GM23338 (cell line): ENCODE results near the gene SLC25A13. TPM values are rescaled to one million over a fixed set of nuclear protein-coding genes. Genes with fewer than 3 reads are reported as not detected.

Experiments used
- ATAC-seq: fragments of 200-7000 bp; cut with Tn5 transposase; 3 replicates; pipeline ENCODE4 v1.9.1; 2020
- DNase-seq: peaks from one replicate; pipeline ENCODE4 v3.0.0-alpha.2; 2015; ENCODE audit warnings: low spot score
- H2AFZ ChIP-seq: fragments of 200-600 bp; sonication (generic); 2 replicates; pipeline ENCODE4 v1.8.0; 2016; ENCODE audit warnings: antibody characterized with exemption, mild to moderate bottlenecking, moderate library complexity
- H3F3A ChIP-seq: fragments of 200-600 bp; sonication (generic); replicated peaks from 2 replicates; pipeline ENCODE4 v1.8.0; 2017; ENCODE audit warnings: antibody characterized with exemption, mixed run types, low read depth
- H3K27ac ChIP-seq: fragments of 200-600 bp; sonication (generic); 2 replicates; pipeline ENCODE4 v1.6.1; 2016; ENCODE audit warnings: low read depth
- H3K27me3 ChIP-seq: fragments of 200-600 bp; sonication (generic); 2 replicates; pipeline ENCODE4 v1.8.0; 2016; ENCODE audit warnings: mild to moderate bottlenecking, mixed run types, moderate library complexity; ENCODE audit not compliant: insufficient read depth
- H3K36me3 ChIP-seq: fragments of 200-600 bp; sonication (generic); 2 replicates; pipeline ENCODE4 v1.8.0; 2016; ENCODE audit warnings: mild to moderate bottlenecking; ENCODE audit not compliant: insufficient read depth
- H3K4me1 ChIP-seq: fragments of 200-600 bp; sonication (generic); 2 replicates; pipeline ENCODE4 v1.8.0; 2016; ENCODE audit warnings: mild to moderate bottlenecking, moderate library complexity; ENCODE audit not compliant: insufficient read depth
- H3K4me2 ChIP-seq: fragments of 200-600 bp; sonication (generic); 2 replicates; pipeline ENCODE4 v1.7.1; 2017; ENCODE audit warnings: mixed run types
- H3K4me3 ChIP-seq: fragments of 200-600 bp; sonication (generic); 2 replicates; pipeline ENCODE4 v1.6.1; 2016; ENCODE audit warnings: mixed run types
- H3K79me2 ChIP-seq: fragments of 200-600 bp; sonication (generic); replicated peaks from 2 replicates; pipeline ENCODE4 v1.8.0; 2017; ENCODE audit warnings: mild to moderate bottlenecking; ENCODE audit not compliant: insufficient read depth
- H3K9me2 ChIP-seq: fragments of 200-600 bp; sonication (generic); 2 replicates; pipeline ENCODE4 v1.8.0; 2017; ENCODE audit not compliant: insufficient read depth
- H4K20me1 ChIP-seq: fragments of 200-600 bp; sonication (generic); replicated peaks from 2 replicates; pipeline ENCODE4 v1.8.0; 2017; ENCODE audit warnings: mild to moderate bottlenecking; ENCODE audit not compliant: insufficient read depth
- H3K27ac Mint-ChIP-seq: 2 replicates; pipeline ENCODE4 v1.8.0; 2020; ENCODE audit warnings: inconsistent platforms, mild to moderate bottlenecking, moderate library complexity, mixed read lengths
- H3K27me3 Mint-ChIP-seq: 3 replicates; pipeline ENCODE4 v1.8.0; 2022; ENCODE audit warnings: low read depth, mild to moderate bottlenecking, moderate library complexity, mixed read lengths, inconsistent platforms; ENCODE audit not compliant: insufficient read depth, poor library complexity
- H3K36me3 Mint-ChIP-seq: 3 replicates; pipeline ENCODE4 v1.8.0; 2021; ENCODE audit warnings: low read depth, mild to moderate bottlenecking, inconsistent platforms, moderate library complexity, mixed read lengths
- H3K4me1 Mint-ChIP-seq: 3 replicates; pipeline ENCODE4 v1.8.0; 2020; ENCODE audit warnings: mild to moderate bottlenecking, inconsistent platforms, mixed read lengths
- H3K4me3 Mint-ChIP-seq: 3 replicates; pipeline ENCODE4 v1.8.0; 2021; ENCODE audit warnings: moderate library complexity, mild to moderate bottlenecking, inconsistent platforms, mixed read lengths
- H3K9me3 Mint-ChIP-seq: 3 replicates; pipeline ENCODE4 v1.8.0; 2020; ENCODE audit warnings: moderate library complexity, mild to moderate bottlenecking, inconsistent platforms, mixed read lengths
- CREB1 ChIP-seq: fragments of 250-450 bp; sonication (Bioruptor Pico); IDR thresholded peaks from 2 replicates; pipeline ENCODE4 v1.5.0; 2020; ENCODE audit warnings: low read depth, mild to moderate bottlenecking, moderate library complexity
- CTCF ChIP-seq, 2 experiments: fragments of 200-600 bp in 1 of 2; sonication (generic) in 1 of 2; conservative IDR thresholded peaks; 2 replicates each; pipeline versions ENCODE4 v1.5.1 to v1.6.1; 2016 to 2017; ENCODE audit warnings: antibody characterized with exemption in 2 of 2, low read depth in 2 of 2, mild to moderate bottlenecking in 2 of 2, moderate library complexity in 1 of 2
- ETS1 ChIP-seq: IDR thresholded peaks from 2 replicates; pipeline ENCODE4 v1.6.1; 2016; ENCODE audit warnings: antibody characterized with exemption
- EZH2 ChIP-seq: fragments of 200-600 bp; sonication (generic); IDR thresholded peaks from one replicate; pipeline ENCODE4 v1.8.0; 2017; ENCODE audit warnings: antibody characterized with exemption, mild to moderate bottlenecking, low read depth; ENCODE audit not compliant: unreplicated experiment
- EZH2phosphoT487 ChIP-seq: fragments of 200-600 bp; sonication (generic); IDR thresholded peaks from one replicate; pipeline ENCODE4 v1.8.1; 2018; ENCODE audit warnings: antibody characterized with exemption; ENCODE audit not compliant: unreplicated experiment
- JUNB ChIP-seq: IDR thresholded peaks from one replicate; pipeline ENCODE4 v1.6.1; 2016; ENCODE audit warnings: antibody characterized with exemption; ENCODE audit not compliant: unreplicated experiment
- NANOG ChIP-seq: IDR thresholded peaks from 2 replicates; pipeline ENCODE4 v1.6.1; 2016; ENCODE audit warnings: antibody characterized with exemption, borderline replicate concordance
- POLR2AphosphoS5 ChIP-seq: IDR thresholded peaks from 2 replicates; pipeline ENCODE4 v1.6.1; 2016; ENCODE audit warnings: antibody characterized with exemption, low read depth
- STAT1 ChIP-seq: IDR thresholded peaks from one replicate; pipeline ENCODE4 v1.6.1; 2016; ENCODE audit warnings: antibody characterized with exemption; ENCODE audit not compliant: unreplicated experiment
- ZNF114 ChIP-seq: fragments of 250-450 bp; sonication (Bioruptor Pico); IDR thresholded peaks from 2 replicates; pipeline ENCODE4 v1.5.0; 2020; ENCODE audit warnings: mild to moderate bottlenecking, moderate library complexity
- ZNF331 ChIP-seq: fragments of 250-450 bp; sonication (Bioruptor Pico); IDR thresholded peaks from 2 replicates; pipeline ENCODE4 v1.5.0; 2020; ENCODE audit warnings: low read depth, mild to moderate bottlenecking, moderate library complexity
- polyA plus RNA-seq: library from polyadenylated mRNA; unstranded; fragments of >200 nt; fragmentation: Nextera tagmentation; extraction: Ambion mirVana; gene quantifications from 2 replicates; pipeline ENCODE4 v1.2.1, GENCODE V29; 2016
- total RNA-seq: library from RNA; depleted of rRNA; stranded (reverse); fragments of >200 nt; shearing (Covaris generic); gene quantifications from 2 replicates; pipeline ENCODE4 v1.2.3, GENCODE V29; 2014
- TF ChIP-seq, protein P1 (sequence below): fragments of 250-450 bp; sonication (Bioruptor Pico); IDR thresholded peaks from 2 replicates; pipeline ENCODE4 v1.5.0; 2020; ENCODE audit warnings: mild to moderate bottlenecking, moderate library complexity
- TF ChIP-seq, protein P2 (sequence below): IDR thresholded peaks from one replicate; pipeline ENCODE4 v1.6.1; 2018; ENCODE audit warnings: antibody characterized with exemption; ENCODE audit not compliant: unreplicated experiment

SLC25A13 gene
- total and polyA plus RNA-seq, 2 experiments from 2014 or later = 51.1 to 84.6 TPM

DNA sequence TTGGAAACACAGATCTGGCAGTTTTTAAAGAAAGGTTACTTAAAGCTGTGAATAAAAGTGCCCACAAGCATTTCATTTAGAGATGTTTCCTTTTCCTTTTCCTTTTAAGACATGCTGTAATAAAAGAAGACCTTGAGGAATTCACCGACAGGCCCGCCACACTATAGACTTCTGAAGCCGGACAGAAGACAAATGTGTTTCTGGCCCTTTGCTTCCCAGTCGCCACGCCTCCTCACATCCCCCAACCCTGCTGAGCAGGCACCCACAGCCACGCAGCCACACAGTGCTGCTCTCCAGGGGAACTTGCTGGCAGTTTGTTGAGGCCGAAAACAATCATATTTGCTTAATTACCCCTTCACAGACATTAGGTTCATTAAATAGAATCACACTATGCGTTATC lies 83.4 kb downstream of the SLC25A13 start:
- no peak for DNase-seq
- H3K4me1 Mint-ChIP-seq = peaks cover 3% of the 10 kb centered on the region; the same call in 1 of the 3 replicates
- Histone ChIP-seq H3K4me3 (no peak overlapping the region), H3K79me2 (peaks cover 28% of the 10 kb centered on the region), H3F3A (no peaks in the 10 kb centered on the region), H3K9me2 (no peaks in the 10 kb centered on the region), H4K20me1 (peaks cover 11% of the 10 kb centered on the region), H3K4me1 (no peaks in the 10 kb centered on the region), H3K27ac (no peak overlapping the region), H2AFZ (no peak overlapping the region), H3K27me3 (no peaks in the 10 kb centered on the region), H3K4me2 (no peak overlapping the region), H3K36me3 (no peaks in the 10 kb centered on the region)
- no peak for ATAC-seq
- no peaks in the 10 kb centered on the region for H3K9me3 Mint-ChIP-seq
- peaks cover 9% of the 10 kb centered on the region; the same call in 1 of the 3 replicates for H3K36me3 Mint-ChIP-seq
- TF ChIP-seq EZH2phosphoT487 (no peak), NANOG (no peak), CREB1 (CRISPR knock-in tag) (no peak), ZNF331 (CRISPR knock-in tag) (no peak), JUNB (no peak), STAT1 (no peak), EZH2 (no peak), ZNF114 (CRISPR knock-in tag) (no peak), CTCF (conservative IDR thresholded peaks at IDR 0.05; ENCODE audit: low read depth in 2 of 2) (no peak), POLR2AphosphoS5 (no peak), ETS1 (no peak)
- TF ChIP-seq, protein P1, sequence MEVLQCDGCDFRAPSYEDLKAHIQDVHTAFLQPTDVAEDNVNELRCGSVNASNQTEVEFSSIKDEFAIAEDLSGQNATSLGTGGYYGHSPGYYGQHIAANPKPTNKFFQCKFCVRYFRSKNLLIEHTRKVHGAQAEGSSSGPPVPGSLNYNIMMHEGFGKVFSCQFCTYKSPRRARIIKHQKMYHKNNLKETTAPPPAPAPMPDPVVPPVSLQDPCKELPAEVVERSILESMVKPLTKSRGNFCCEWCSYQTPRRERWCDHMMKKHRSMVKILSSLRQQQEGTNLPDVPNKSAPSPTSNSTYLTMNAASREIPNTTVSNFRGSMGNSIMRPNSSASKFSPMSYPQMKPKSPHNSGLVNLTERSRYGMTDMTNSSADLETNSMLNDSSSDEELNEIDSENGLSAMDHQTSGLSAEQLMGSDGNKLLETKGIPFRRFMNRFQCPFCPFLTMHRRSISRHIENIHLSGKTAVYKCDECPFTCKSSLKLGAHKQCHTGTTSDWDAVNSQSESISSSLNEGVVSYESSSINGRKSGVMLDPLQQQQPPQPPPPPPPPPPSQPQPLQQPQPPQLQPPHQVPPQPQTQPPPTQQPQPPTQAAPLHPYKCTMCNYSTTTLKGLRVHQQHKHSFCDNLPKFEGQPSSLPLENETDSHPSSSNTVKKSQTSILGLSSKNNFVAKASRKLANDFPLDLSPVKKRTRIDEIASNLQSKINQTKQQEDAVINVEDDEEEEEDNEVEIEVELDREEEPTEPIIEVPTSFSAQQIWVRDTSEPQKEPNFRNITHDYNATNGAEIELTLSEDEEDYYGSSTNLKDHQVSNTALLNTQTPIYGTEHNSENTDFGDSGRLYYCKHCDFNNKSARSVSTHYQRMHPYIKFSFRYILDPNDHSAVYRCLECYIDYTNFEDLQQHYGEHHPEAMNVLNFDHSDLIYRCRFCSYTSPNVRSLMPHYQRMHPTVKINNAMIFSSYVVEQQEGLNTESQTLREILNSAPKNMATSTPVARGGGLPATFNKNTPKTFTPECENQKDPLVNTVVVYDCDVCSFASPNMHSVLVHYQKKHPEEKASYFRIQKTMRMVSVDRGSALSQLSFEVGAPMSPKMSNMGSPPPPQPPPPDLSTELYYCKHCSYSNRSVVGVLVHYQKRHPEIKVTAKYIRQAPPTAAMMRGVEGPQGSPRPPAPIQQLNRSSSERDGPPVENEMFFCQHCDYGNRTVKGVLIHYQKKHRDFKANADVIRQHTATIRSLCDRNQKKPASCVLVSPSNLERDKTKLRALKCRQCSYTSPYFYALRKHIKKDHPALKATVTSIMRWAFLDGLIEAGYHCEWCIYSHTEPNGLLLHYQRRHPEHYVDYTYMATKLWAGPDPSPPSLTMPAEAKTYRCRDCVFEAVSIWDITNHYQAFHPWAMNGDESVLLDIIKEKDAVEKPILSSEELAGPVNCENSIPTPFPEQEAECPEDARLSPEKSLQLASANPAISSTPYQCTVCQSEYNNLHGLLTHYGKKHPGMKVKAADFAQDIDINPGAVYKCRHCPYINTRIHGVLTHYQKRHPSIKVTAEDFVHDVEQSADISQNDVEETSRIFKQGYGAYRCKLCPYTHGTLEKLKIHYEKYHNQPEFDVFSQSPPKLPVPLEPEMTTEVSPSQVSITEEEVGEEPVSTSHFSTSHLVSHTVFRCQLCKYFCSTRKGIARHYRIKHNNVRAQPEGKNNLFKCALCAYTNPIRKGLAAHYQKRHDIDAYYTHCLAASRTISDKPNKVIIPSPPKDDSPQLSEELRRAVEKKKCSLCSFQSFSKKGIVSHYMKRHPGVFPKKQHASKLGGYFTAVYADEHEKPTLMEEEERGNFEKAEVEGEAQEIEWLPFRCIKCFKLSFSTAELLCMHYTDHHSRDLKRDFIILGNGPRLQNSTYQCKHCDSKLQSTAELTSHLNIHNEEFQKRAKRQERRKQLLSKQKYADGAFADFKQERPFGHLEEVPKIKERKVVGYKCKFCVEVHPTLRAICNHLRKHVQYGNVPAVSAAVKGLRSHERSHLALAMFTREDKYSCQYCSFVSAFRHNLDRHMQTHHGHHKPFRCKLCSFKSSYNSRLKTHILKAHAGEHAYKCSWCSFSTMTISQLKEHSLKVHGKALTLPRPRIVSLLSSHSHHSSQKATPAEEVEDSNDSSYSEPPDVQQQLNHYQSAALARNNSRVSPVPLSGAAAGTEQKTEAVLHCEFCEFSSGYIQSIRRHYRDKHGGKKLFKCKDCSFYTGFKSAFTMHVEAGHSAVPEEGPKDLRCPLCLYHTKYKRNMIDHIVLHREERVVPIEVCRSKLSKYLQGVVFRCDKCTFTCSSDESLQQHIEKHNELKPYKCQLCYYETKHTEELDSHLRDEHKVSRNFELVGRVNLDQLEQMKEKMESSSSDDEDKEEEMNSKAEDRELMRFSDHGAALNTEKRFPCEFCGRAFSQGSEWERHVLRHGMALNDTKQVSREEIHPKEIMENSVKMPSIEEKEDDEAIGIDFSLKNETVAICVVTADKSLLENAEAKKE (CRISPR knock-in tag) = no peak
- TF ChIP-seq, protein P2, sequence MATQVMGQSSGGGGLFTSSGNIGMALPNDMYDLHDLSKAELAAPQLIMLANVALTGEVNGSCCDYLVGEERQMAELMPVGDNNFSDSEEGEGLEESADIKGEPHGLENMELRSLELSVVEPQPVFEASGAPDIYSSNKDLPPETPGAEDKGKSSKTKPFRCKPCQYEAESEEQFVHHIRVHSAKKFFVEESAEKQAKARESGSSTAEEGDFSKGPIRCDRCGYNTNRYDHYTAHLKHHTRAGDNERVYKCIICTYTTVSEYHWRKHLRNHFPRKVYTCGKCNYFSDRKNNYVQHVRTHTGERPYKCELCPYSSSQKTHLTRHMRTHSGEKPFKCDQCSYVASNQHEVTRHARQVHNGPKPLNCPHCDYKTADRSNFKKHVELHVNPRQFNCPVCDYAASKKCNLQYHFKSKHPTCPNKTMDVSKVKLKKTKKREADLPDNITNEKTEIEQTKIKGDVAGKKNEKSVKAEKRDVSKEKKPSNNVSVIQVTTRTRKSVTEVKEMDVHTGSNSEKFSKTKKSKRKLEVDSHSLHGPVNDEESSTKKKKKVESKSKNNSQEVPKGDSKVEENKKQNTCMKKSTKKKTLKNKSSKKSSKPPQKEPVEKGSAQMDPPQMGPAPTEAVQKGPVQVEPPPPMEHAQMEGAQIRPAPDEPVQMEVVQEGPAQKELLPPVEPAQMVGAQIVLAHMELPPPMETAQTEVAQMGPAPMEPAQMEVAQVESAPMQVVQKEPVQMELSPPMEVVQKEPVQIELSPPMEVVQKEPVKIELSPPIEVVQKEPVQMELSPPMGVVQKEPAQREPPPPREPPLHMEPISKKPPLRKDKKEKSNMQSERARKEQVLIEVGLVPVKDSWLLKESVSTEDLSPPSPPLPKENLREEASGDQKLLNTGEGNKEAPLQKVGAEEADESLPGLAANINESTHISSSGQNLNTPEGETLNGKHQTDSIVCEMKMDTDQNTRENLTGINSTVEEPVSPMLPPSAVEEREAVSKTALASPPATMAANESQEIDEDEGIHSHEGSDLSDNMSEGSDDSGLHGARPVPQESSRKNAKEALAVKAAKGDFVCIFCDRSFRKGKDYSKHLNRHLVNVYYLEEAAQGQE = no peak
- no peak overlapping the region for H3K4me3 Mint-ChIP-seq
- no peak overlapping the region for H3K27ac Mint-ChIP-seq
- peaks cover 2% of the 10 kb centered on the region for H3K27me3 Mint-ChIP-seq
